Caco-2 (cell line): ENCODE measurements around the gene SGCD. TPM values are rescaled to one million over a fixed set of nuclear protein-coding genes. Genes with fewer than 3 reads are reported as not detected.

Experiments used
- BruUV-seq: library from RNA; stranded (reverse); fragments of 400-500 nt; replicated peaks from 2 replicates; lab custom pipeline; 2021; lab: Mats Ljungman, UMichigan
- CTCF ChIA-PET: fragments of 300-600 bp; sonication (Branson Sonifier 250); formaldehyde crosslinking; loops from one replicate; lab custom pipeline; 2022; ENCODE audit warnings: antibody characterized with exemption; lab: Charles Lee
- POLR2A ChIA-PET: fragments of 300-600 bp; sonication (Branson Sonifier 250); formaldehyde crosslinking; loops from one replicate; lab custom pipeline; 2022; ENCODE audit warnings: antibody characterized with exemption; lab: Charles Lee
- DNase-seq, 2 experiments: peaks; one replicate each; pipeline versions ENCODE4 v3.0.0 to v3.0.0-alpha.2; 2020 to 2022
- H3K27me3 ChIP-seq: replicated peaks from 2 replicates; pipeline ENCODE4 v1.6.0; 2011; ENCODE audit warnings: low read length; ENCODE audit not compliant: control insufficient read depth, insufficient read depth
- H3K36me3 ChIP-seq: 2 replicates; pipeline ENCODE4 v1.5.1; 2011; ENCODE audit warnings: low read length; ENCODE audit not compliant: control insufficient read depth, insufficient read depth
- H3K4me1 ChIP-seq: fragments of 250-450 bp; sonication (Bioruptor Pico); 2 replicates; pipeline ENCODE4 v1.5.1; 2020; ENCODE audit warnings: mild to moderate bottlenecking
- H3K4me3 ChIP-seq: 2 replicates; pipeline ENCODE4 v1.5.1; 2011; ENCODE audit warnings: low read depth, mild to moderate bottlenecking, control low read depth, low read length
- H3K9me3 ChIP-seq: fragments of 250-450 bp; sonication (Bioruptor Pico); 2 replicates; pipeline ENCODE4 v1.5.1; 2020; ENCODE audit warnings: mild to moderate bottlenecking, moderate library complexity
- H3K27ac Mint-ChIP-seq: one replicate; pipeline ENCODE4 v1.8.0; 2022; ENCODE audit warnings: mixed read lengths; ENCODE audit not compliant: unreplicated experiment
- H3K27me3 Mint-ChIP-seq: one replicate; pipeline ENCODE4 v1.8.0; 2022; ENCODE audit warnings: mixed read lengths; ENCODE audit not compliant: insufficient read depth, unreplicated experiment
- H3K36me3 Mint-ChIP-seq: one replicate; pipeline ENCODE4 v1.8.0; 2022; ENCODE audit warnings: mild to moderate bottlenecking, mixed read lengths; ENCODE audit not compliant: insufficient read depth, unreplicated experiment
- H3K4me1 Mint-ChIP-seq: one replicate; pipeline ENCODE4 v1.8.0; 2022; ENCODE audit warnings: low read depth, mixed read lengths; ENCODE audit not compliant: unreplicated experiment
- H3K4me3 Mint-ChIP-seq: one replicate; pipeline ENCODE4 v1.8.0; 2022; ENCODE audit warnings: mild to moderate bottlenecking, moderate library complexity, mixed read lengths; ENCODE audit not compliant: unreplicated experiment
- H3K9me3 Mint-ChIP-seq: one replicate; pipeline ENCODE4 v1.8.0; 2022; ENCODE audit warnings: mixed read lengths; ENCODE audit not compliant: unreplicated experiment
- intact Hi-C: fragments of 100-400 bp; cut with micrococcal nuclease; formaldehyde crosslinking; loops from one replicate; pipeline ENCODE4 v1.10.0; 2022; ENCODE audit not compliant: unreplicated experiment
- total RNA-seq: library from RNA; stranded (reverse); gene quantifications from 2 replicates; pipeline ENCODE4 v1.2.3, GENCODE V29; 2022
- TF ChIP-seq, protein P1 (sequence below), 2 experiments: fragments of 200-600 bp in 1 of 2; IDR thresholded peaks; 1 replicate in 1 of 2; 2 replicates in 1 of 2; pipeline versions ENCODE4 v1.5.1 to v1.8.0; 2011 to 2022; ENCODE audit warnings: antibody characterized with exemption in 1 of 2, control low read depth in 1 of 2, inconsistent platforms in 1 of 2, low read depth in 1 of 2, low read length in 1 of 2, mild to moderate bottlenecking in 1 of 2, moderate library complexity in 1 of 2; ENCODE audit not compliant: insufficient read depth in 1 of 2, severe bottlenecking in 1 of 2, unreplicated experiment in 1 of 2

The SGCD gene
- total RNA-seq, 1 experiment from 2014 or later: 0.20 TPM

GRCh38 chr5:156399323-156399722, 72.4 kb downstream of the SGCD start:
- Mint-ChIP-seq H3K27me3 (no peaks in the 10 kb centered on the region), H3K4me3 (no peak overlapping the region)
- CTCF ChIA-PET: no interaction called here

GRCh38 chr5:156400231-156400986, 73.4 kb downstream of the SGCD start:
- CTCF ChIA-PET: interaction anchor here (0.6 kb wide), 1 partner anchor 486 kb away, joined by 3 read pairs; no protein-coding TSS in a partner anchor
- TF ChIP-seq, protein P1, sequence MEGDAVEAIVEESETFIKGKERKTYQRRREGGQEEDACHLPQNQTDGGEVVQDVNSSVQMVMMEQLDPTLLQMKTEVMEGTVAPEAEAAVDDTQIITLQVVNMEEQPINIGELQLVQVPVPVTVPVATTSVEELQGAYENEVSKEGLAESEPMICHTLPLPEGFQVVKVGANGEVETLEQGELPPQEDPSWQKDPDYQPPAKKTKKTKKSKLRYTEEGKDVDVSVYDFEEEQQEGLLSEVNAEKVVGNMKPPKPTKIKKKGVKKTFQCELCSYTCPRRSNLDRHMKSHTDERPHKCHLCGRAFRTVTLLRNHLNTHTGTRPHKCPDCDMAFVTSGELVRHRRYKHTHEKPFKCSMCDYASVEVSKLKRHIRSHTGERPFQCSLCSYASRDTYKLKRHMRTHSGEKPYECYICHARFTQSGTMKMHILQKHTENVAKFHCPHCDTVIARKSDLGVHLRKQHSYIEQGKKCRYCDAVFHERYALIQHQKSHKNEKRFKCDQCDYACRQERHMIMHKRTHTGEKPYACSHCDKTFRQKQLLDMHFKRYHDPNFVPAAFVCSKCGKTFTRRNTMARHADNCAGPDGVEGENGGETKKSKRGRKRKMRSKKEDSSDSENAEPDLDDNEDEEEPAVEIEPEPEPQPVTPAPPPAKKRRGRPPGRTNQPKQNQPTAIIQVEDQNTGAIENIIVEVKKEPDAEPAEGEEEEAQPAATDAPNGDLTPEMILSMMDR (IDR thresholded peaks at IDR 0.05; ENCODE audit: insufficient read depth in 1 of 2, low read depth in 1 of 2, low read length in 1 of 2, severe bottlenecking in 1 of 2, unreplicated experiment in 1 of 2): no peak
- no peak overlapping the region for H3K4me3 ChIP-seq
- no peaks in the 10 kb centered on the region for H3K27me3 ChIP-seq
- no peaks in the 10 kb centered on the region for H3K9me3 Mint-ChIP-seq
- no peaks in the 10 kb centered on the region for H3K4me1 Mint-ChIP-seq
- H3K9me3 ChIP-seq: no peaks in the 10 kb centered on the region
- intact Hi-C loops: no loop called here
- no peaks in the 10 kb centered on the region for H3K36me3 Mint-ChIP-seq
- POLR2A ChIA-PET: no interaction called here
- H3K36me3 ChIP-seq: no peaks in the 10 kb centered on the region
- H3K27me3 Mint-ChIP-seq: no peaks in the 10 kb centered on the region
- no peak for DNase-seq
- H3K27ac Mint-ChIP-seq: no peak overlapping the region
- H3K4me1 ChIP-seq: no peaks in the 10 kb centered on the region
- no TSS peak for BruUV-seq
- no peak overlapping the region for H3K4me3 Mint-ChIP-seq

More at GRCh38 chr5:156399323-156399722, 72.4 kb downstream of the SGCD start:
- Mint-ChIP-seq H3K4me1 (no peaks in the 10 kb centered on the region), H3K27ac (no peak overlapping the region), H3K9me3 (peaks cover under 1% of the 10 kb centered on the region), H3K36me3 (no peaks in the 10 kb centered on the region)
- Histone ChIP-seq H3K4me3 (no peak overlapping the region), H3K36me3 (no peaks in the 10 kb centered on the region), H3K27me3 (no peaks in the 10 kb centered on the region), H3K4me1 (no peaks in the 10 kb centered on the region), H3K9me3 (no peaks in the 10 kb centered on the region)
- TF ChIP-seq, protein P1 (IDR thresholded peaks at IDR 0.05; ENCODE audit: insufficient read depth in 1 of 2, low read depth in 1 of 2, low read length in 1 of 2, severe bottlenecking in 1 of 2, unreplicated experiment in 1 of 2): no peak
- intact Hi-C loops: no loop called here
- BruUV-seq: no TSS peak
- no peak for DNase-seq
- POLR2A ChIA-PET: no interaction called here

DNA sequence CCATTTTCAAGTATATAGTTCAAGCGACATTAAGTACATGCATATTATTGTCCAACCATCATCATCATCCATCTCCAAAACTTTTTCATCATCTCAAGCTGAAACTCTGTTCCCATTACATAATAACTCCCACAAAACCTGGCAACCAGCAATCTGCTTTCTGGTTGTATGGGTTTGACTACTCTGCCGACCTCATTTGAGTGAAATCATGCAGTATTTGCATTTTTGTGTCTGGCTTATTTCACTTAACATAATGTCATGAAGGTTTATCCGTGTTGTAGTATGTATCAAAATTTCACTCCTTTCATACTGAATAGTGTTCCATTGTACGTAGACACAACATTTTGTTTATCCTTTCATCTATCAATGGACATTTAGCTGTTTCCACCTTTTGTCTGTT, 74.8 kb downstream of the SGCD start:
- H3K36me3 ChIP-seq: no peaks in the 10 kb centered on the region
- ChIA-PET CTCF (no interaction called here), POLR2A (no interaction called here)
- Mint-ChIP-seq H3K9me3 (no peaks in the 10 kb centered on the region), H3K27ac (no peak overlapping the region), H3K4me3 (no peak overlapping the region), H3K27me3 (peaks cover 3% of the 10 kb centered on the region), H3K36me3 (no peaks in the 10 kb centered on the region), H3K4me1 (no peaks in the 10 kb centered on the region)
- H3K4me1 ChIP-seq: no peaks in the 10 kb centered on the region
- H3K27me3 ChIP-seq: no peaks in the 10 kb centered on the region
- intact Hi-C loops: no loop called here
- TF ChIP-seq, protein P1 (IDR thresholded peaks at IDR 0.05; ENCODE audit: insufficient read depth in 1 of 2, low read depth in 1 of 2, low read length in 1 of 2, severe bottlenecking in 1 of 2, unreplicated experiment in 1 of 2): no peak
- H3K4me3 ChIP-seq: no peak overlapping the region
- DNase-seq: no peak
- no TSS peak for BruUV-seq
- H3K9me3 ChIP-seq: no peaks in the 10 kb centered on the region
